Muscle layer of colon (tissue), 2 donors: ENCODE results near the gene SLC29A2.

Experiments
- H3K27ac ChIP-seq: one replicate; pipeline ENCODE4 v1.7.0; 2013; ENCODE audit warnings: low read depth, mild to moderate bottlenecking, low read length, moderate library complexity
- H3K27me3 ChIP-seq, 2 donors: one replicate each; pipeline ENCODE4 v1.7.0; 2013; ENCODE audit warnings: low read length in 2 of 2, mild to moderate bottlenecking in 2 of 2; ENCODE audit not compliant: insufficient read depth in 2 of 2, control insufficient read depth in 1 of 2
- H3K36me3 ChIP-seq: one replicate; pipeline ENCODE4 v1.7.0; 2013; ENCODE audit warnings: mild to moderate bottlenecking, low read length; ENCODE audit not compliant: insufficient read depth
- H3K4me1 ChIP-seq: one replicate; pipeline ENCODE4 v1.7.0; 2013; ENCODE audit warnings: mild to moderate bottlenecking, low read length; ENCODE audit not compliant: insufficient read depth
- H3K4me3 ChIP-seq, 2 donors: one replicate each; pipeline ENCODE4 v1.7.0; 2013; ENCODE audit warnings: low read length in 2 of 2, low read depth in 1 of 2, mild to moderate bottlenecking in 1 of 2, moderate library complexity in 1 of 2
- H3K9ac ChIP-seq: one replicate; pipeline ENCODE4 v1.7.0; 2013; ENCODE audit warnings: low read length
- H3K9me3 ChIP-seq: one replicate; pipeline ENCODE4 v1.7.0; 2013; ENCODE audit warnings: mild to moderate bottlenecking, low read length
- donor health status: abdominal sarcoma.
- donor health status: Adenocarcinoma of cecum.

SLC29A2 gene

DNA sequence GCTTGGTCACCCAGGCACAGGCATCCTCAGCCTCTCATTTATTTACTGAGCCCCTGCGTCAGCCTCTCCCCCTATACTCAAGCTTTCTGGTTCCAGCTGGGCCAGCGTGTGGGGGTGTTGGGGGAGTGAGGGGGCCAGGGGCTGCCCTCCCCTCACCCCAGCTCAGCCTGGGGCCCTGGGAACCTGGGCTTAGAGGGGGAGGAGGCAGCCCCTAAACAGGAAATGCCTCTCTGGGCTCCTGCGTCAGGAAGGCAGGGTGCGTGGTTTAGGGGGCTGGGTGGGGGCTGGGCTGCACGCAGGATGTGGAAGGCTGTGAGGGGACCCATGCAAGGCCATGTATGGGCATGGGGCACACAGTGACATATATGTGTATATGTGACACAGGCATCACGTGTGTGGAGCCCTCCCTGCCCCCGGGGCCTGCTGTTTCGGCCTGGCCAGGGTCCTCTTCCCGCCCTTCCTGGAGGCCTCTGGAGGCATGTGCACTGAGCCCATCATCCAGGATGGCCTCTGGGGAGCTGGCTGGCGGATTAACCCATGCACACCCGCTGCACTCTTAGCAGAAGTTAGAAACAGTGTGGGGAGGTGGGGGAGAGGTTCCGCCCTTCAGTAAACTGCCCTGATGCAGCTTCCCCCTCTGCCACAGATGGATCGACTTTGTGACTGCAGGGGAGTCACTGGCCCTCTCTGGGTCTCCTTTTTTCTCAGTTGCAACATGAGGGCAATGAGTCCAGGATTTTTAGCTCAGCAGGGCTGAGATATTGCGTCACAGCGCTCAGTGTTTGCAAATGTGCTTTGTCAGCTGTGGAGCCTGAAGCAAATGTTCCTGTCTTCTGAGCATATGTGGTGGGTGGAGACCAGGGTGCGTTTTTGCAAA, 53.6 kb downstream of the SLC29A2 start:
- H3K36me3 ChIP-seq, result no peaks in the 10 kb centered on the region
- H3K9ac ChIP-seq, result no peak overlapping the region
- no peaks in the 10 kb centered on the region for H3K9me3 ChIP-seq
- H3K4me1 ChIP-seq, result peaks cover 51% of the 10 kb centered on the region
- peak overlapping the region; percentile 90 for H3K27ac ChIP-seq
- peak overlapping the region; percentile 12 to 34 for H3K4me3 ChIP-seq
- H3K27me3 ChIP-seq, result no peaks in the 10 kb centered on the region

DNA sequence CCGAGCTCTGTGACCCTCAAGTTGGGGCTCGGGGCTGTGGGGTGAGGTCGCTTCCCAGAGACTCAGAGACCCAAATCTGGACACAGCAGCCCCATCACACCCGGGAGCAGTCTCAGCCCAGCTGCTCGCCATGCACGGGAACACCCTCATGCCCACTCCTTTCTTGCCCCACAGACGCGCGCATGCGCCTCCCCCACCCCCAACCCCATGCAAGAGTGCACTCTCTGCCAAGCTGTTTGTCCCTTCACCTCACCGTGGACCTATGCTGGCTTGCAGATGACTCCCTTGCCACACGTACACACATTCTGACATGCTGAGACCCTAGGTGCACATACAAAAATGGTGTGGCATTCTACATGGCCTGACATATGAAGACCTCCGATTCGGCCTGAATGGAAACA, 54.2 kb downstream of the SLC29A2 start:
- Histone ChIP-seq H3K27me3 (no peaks in the 10 kb centered on the region), H3K27ac (peak overlapping the region; percentile 90), H3K4me1 (peaks cover 52% of the 10 kb centered on the region), H3K36me3 (no peaks in the 10 kb centered on the region), H3K4me3 (peak overlapping the region; percentile 12 to 34), H3K9me3 (no peaks in the 10 kb centered on the region), H3K9ac (no peak overlapping the region)

DNA sequence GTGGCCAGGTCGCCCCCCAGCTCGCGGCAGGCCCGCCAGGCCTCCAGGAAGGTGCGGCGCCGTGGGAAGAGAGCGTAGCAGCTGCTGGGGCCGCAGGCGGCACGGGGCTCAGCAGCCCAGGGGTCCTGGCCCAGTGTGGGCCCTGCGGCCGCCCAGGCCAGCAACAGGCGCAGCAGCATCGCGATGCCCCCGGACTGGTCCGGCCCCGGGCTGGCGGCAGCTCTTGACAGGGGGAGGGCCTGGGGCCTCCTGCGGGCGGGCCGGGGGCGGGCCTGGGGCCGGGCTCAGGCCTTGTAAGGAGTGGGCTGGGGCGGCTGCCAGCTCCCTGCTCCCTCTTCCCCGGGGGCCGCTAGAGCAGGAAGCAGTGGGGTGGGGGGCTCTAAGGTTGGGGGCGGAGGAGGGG, 54.7 kb downstream of the SLC29A2 start, which contains the start of gene CD248:
CD248 (minus strand) TSS at position 196 of the 403 bp plus-strand sequence; CDS start at position 179, 17 bp downstream.
- Histone ChIP-seq H3K4me3 (peak within 1 kb of the TSS; percentile 66 to 67), H3K27me3 (no peaks in the 10 kb centered on the region), H3K27ac (peak within 1 kb of the TSS; percentile 90), H3K36me3 (no peaks in the 10 kb centered on the region), H3K4me1 (peaks cover 51% of the 10 kb centered on the region), H3K9ac (no peak within 1 kb of the TSS), H3K9me3 (no peaks in the 10 kb centered on the region)

DNA sequence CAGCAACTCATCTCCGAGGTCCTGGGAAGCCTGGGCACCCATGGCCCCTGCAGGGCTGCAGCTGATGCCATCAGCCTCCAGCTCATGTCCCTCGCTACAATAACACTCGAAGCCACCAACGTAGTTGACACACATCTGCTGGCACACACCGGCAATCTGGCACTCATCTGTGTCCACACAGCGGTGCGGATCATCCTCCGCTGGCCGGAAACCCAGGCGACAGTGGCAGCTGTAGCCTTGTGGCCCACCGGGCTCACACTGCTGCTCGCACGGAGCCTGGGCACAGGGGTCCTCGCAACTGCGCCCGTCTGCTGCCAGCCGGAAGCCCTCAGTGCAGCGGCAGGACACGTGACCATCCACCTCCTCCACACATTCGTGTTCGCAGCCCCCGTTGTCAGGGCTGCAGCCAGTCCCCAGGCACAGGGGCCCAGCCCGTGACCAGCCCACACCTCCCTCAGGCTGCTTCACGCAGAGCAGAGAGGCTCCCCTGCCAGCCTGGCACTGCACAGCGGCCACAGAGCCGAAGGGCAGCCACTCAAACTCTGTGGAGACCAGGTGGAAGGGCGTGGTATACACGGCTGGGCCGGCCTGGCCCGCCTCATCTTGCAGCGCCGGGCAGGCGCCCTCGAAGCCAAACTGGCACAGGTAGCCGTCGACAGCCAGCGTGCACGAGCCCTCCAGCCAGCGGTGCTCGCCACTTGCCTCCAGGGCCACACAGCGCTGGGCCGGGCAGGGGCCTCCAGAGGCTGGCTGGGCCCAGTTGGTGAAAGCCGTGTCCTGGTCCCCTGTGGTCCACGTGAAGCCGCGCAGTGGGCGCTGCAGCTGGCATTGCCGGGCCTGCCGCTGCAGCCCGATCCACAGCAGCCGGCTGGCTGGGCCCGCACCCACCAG, 55.4 kb downstream of the SLC29A2 start:
- Histone ChIP-seq H3K9me3 (no peaks in the 10 kb centered on the region), H3K27me3 (no peaks in the 10 kb centered on the region), H3K4me3 (peak overlapping the region; percentile 66 to 67), H3K36me3 (no peaks in the 10 kb centered on the region), H3K4me1 (peaks cover 48% of the 10 kb centered on the region), H3K9ac (no peak overlapping the region), H3K27ac (peak overlapping the region; percentile 90)

DNA sequence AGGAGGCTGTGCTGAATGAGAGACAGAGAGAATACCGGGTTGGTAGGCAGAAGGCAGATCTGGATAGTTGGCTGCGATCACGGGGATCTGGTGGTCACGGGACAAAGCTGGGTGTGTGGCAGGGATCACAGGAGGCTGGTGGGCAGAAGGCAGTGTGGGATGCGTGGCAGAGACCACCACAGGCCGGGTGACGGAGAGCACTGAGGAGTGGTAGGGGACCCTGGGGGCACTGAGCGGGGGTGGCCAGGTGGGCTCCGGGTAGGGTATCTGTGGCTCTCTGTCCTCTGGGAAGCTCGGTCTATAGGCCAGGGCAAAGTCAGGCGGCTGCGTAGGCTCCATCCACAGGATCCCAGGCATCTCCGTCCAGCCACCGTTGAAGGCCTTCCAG, 56.1 kb downstream of the SLC29A2 start:
- Histone ChIP-seq H3K4me3 (peak overlapping the region; percentile 66 to 67), H3K36me3 (no peaks in the 10 kb centered on the region), H3K9me3 (no peaks in the 10 kb centered on the region), H3K27me3 (no peaks in the 10 kb centered on the region), H3K9ac (no peak overlapping the region), H3K27ac (peak overlapping the region; percentile 90), H3K4me1 (peaks cover 48% of the 10 kb centered on the region)

DNA sequence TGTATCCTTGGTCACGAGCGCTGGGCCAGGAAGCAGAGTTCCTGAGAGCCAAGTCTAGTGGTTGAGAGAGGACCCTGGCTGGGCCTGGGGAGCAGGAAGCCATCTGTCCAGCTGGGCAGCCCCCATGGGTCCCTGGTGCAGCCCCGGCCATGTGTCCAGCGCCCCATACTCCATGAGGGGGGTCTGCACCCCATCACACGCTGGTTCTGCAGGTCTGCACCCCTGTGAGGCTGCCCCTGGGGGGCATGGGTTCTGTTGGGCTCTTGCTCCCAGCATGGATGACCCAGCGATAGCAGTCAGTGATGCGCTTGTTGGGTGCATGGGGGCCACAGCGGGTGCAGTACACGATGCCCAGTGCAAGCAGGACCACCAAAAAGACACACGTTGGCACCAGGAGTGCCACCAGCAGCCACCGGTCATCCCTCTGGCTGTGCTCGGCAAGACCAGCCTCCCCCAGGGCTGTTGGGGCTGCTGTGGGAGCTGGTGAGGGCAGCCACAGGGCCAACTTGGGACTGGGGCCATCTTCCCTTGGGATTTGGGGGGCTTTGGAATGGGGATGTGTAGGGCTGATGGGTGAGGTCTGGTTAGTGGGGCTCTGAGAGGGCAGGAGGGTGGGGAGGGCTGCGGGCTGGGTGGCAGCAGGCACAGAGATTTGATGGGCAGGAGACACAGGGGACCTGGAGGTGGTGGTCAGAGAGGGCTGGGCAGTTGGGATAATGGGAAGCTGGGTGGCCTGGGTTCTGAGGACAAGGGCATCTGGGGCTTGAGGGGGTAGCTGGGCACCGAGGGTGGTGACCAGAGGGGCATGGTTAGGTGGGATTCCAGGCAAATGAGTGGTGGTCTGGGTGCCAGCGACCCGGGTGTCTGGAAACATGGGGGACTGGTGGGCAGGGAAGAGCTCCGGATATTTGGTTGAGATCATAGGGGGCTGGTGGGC, 56.7 kb downstream of the SLC29A2 start:
- H3K27me3 ChIP-seq, result no peaks in the 10 kb centered on the region
- H3K4me1 ChIP-seq, result peaks cover 48% of the 10 kb centered on the region
- H3K36me3 ChIP-seq, result no peaks in the 10 kb centered on the region
- no peak overlapping the region for H3K9ac ChIP-seq
- peak overlapping the region; percentile 90 for H3K27ac ChIP-seq
- H3K4me3 ChIP-seq, result peak overlapping the region; percentile 66 to 67
- no peaks in the 10 kb centered on the region for H3K9me3 ChIP-seq

DNA sequence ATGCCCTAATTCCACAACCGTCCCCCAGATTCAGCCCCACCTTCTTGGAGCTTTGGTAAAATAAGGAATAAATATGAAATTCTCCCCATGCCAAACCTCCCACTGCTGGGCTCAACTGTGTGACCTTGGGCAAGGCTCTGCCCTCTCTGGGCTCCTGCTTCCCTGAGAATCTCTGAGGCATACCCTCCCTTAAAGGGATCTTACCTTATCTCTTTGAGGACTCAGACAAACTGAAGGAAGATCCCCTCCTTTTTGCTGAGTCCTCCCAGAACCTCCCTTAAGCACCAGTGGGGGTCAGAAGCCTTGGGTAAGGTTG, 57.4 kb downstream of the SLC29A2 start:
- peak overlapping the region; percentile 53 for H3K9ac ChIP-seq
- peak overlapping the region; percentile 37 for H3K27ac ChIP-seq
- peaks cover 48% of the 10 kb centered on the region for H3K4me1 ChIP-seq
- no peaks in the 10 kb centered on the region for H3K36me3 ChIP-seq
- no peaks in the 10 kb centered on the region for H3K9me3 ChIP-seq
- no peaks in the 10 kb centered on the region for H3K27me3 ChIP-seq
- H3K4me3 ChIP-seq, result peak overlapping the region in 1 of 2 donors; percentile 67

DNA sequence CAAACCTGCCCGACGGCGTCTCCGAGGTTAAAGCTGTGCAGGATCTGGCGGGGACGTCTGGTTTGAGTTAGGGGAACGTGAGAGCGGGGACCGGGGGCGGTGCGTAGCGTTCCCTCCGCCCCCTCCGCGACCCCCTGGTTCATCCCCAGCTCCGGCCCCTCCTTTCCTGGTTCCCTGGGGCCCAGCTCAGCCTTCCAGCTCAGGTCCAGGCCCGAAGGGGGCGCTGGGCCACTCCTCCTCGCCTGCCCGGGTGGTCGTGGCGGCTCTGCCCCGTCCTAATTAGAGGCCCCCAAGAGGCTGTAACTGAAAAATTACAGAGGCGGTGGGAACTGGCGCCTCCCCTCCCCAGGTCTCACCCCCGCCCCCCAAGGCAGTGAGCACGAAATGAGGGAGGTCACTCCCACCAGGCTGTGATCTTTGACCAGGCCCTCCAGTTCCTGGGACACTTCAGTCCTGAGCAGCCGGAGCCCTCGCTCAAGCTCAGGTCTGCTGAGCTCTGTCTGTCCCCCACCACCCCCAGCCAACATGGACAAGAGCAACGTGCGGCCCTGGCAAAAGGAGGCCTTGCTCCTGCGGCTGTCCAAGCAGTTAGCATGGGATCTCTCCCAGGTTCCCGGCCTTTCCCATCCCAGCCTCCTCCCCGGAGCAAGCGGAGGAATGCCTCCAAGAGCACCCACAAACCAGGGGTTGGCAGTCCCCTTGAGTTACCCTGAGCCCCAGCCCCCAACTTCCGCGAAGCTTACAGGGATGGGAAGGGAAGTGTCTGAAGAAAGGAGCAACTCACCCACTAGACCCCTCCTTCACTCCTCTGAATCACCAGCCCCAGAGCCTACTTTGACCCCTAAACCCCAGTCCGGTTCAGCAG, 58.0 kb downstream of the SLC29A2 start:
- H3K27ac ChIP-seq, result peak overlapping the region; percentile 96
- no peaks in the 10 kb centered on the region for H3K27me3 ChIP-seq
- H3K4me1 ChIP-seq, result peaks cover 44% of the 10 kb centered on the region
- peak overlapping the region; percentile 57 to 67 for H3K4me3 ChIP-seq
- peak overlapping the region; percentile 53 for H3K9ac ChIP-seq
- H3K36me3 ChIP-seq, result no peaks in the 10 kb centered on the region
- H3K9me3 ChIP-seq, result no peaks in the 10 kb centered on the region

DNA sequence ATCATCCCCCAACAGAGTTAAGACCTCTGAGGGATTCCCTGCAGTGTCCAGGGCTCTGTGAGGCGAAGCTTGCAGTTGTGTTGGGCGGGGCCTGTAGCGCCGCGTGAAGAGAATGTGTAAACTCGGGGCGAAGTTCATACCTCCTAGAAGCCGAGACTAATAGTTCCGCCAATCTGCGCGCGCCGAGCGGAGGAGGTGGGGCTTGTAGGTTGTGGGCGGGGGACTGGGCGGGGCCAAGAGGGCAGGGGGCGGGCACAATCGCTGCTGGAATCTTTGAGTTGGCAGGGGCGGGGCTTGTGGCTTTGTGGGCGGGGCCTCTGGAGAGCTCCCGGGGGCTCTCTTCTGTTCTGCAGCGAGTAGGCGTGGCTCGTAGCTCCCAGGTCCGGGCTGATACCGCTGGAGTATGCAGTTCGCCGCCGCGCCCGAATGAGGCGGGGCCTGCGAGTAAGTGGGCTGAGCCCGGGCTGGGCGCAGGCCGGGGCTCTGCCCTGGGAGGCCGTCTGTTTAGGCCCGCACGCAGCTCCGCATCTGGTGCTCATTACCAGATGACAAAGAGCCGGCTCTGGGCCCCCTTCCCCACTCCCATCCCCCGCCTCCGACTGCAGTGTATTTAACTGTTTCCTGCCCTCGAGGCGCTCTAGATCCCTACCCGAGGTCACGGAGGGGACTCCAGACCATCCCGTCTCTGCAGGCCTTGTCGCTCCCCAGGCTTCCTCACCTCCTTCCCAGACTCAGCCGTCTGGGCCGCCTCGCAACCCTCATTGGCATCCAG, 58.8 kb downstream of the SLC29A2 start:
- H3K36me3 ChIP-seq, result no peaks in the 10 kb centered on the region
- peak overlapping the region; percentile 65 to 75 for H3K4me3 ChIP-seq
- peak overlapping the region; percentile 53 for H3K9ac ChIP-seq
- H3K27ac ChIP-seq, result peak overlapping the region; percentile 96
- no peaks in the 10 kb centered on the region for H3K9me3 ChIP-seq
- no peaks in the 10 kb centered on the region for H3K27me3 ChIP-seq
- peaks cover 36% of the 10 kb centered on the region for H3K4me1 ChIP-seq
